K562 (cell line): ENCODE measurements around the gene PRDM15. TPM values are rescaled to one million over a fixed set of nuclear protein-coding genes. Genes with fewer than 3 reads are reported as not detected.

Experiments used
- EP300 ChIP-seq: IDR thresholded peaks from 2 replicates; pipeline ENCODE4 v1.6.1; 2012; ENCODE audit warnings: low read length, improper control_type of control experiment
- MIER1 ChIP-seq: fragments of 450-650 bp; IDR thresholded peaks from 2 replicates; pipeline ENCODE4 v1.6.1; 2016; ENCODE audit warnings: antibody characterized with exemption, mild to moderate bottlenecking, low read depth
- RBBP5 ChIP-seq: fragments of 200-600 bp; sonication (generic); IDR thresholded peaks from 2 replicates; pipeline ENCODE4 v1.6.1; 2012; ENCODE audit warnings: borderline replicate concordance, mild to moderate bottlenecking, low read length, control low read depth, inconsistent platforms; ENCODE audit not compliant: insufficient read depth, poor library complexity, severe bottlenecking
- RFX1 ChIP-seq: fragments of 450-650 bp; IDR thresholded peaks from 2 replicates; pipeline ENCODE4 v1.6.1; 2016; ENCODE audit warnings: mild to moderate bottlenecking, moderate library complexity
- SREBF2 ChIP-seq: sonication (generic); formaldehyde crosslinking; IDR thresholded peaks from 2 replicates; pipeline ENCODE4 v1.4.0; 2020; ENCODE audit warnings: mild to moderate bottlenecking, missing genetic modification reagents
- TRIM24 ChIP-seq, 2 experiments: fragments of 450-650 bp; IDR thresholded peaks; 2 replicates each; pipeline ENCODE4 v1.6.1; 2016
- ZNF583 ChIP-seq: fragments of 250-450 bp; sonication (Bioruptor Pico); IDR thresholded peaks from 2 replicates; pipeline ENCODE4 v1.4.0; 2020
- polyA plus RNA-seq, 8 experiments: library from polyadenylated mRNA; depleted of rRNA in 4 of 8; stranded (reverse) in 5 of 8; unstranded in 3 of 8; fragments of >200 nt; fragmentation: Nextera tagmentation in 2 of 8; fragmentation: Illumina TruSeq in 1 of 8; extraction: Ambion mirVana in 2 of 8; extraction: Trizol in 1 of 8; gene quantifications; 2 replicates each; pipeline versions ENCODE4 v1.2.1 to v1.2.3, GENCODE V29; 2011 to 2014; ENCODE audit warnings: inconsistent platforms in 1 of 8, missing spikeins in 1 of 8
- total RNA-seq, 7 experiments: library from RNA; depleted of rRNA in 6 of 7; stranded (reverse); fragments of >200 nt in 6 of 7; fragmentation: Illumina TruSeq in 2 of 7; extraction: Trizol in 2 of 7; gene quantifications; 2 replicates each; pipeline versions ENCODE4 v1.2.1 to v1.2.3, GENCODE V29; 2011 to 2021; ENCODE audit warnings: low replicate concordance in 1 of 7
- TF ChIP-seq, protein P1 (sequence below): fragments of 450-650 bp; IDR thresholded peaks from 2 replicates; pipeline ENCODE4 v1.6.1; 2016; ENCODE audit warnings: mild to moderate bottlenecking
- TF ChIP-seq, protein P2 (sequence below), 3 experiments: fragments of 200-800 bp in 1 of 3; fragments of 250-450 bp in 1 of 3; fragments of 450-650 bp in 1 of 3; sonication (Bioruptor Pico) in 1 of 3; sonication (Bioruptor generic) in 1 of 3; formaldehyde crosslinking in 1 of 3; IDR thresholded peaks; 2 replicates each; pipeline versions ENCODE4 v1.6.1 to v1.8.0; 2016 to 2022; ENCODE audit warnings: mild to moderate bottlenecking in 2 of 3, missing genetic modification characterization in 2 of 3, missing compliant biosample characterization in 1 of 3, moderate library complexity in 1 of 3
- TF ChIP-seq, protein P3 (sequence below), 2 experiments: fragments of 450-650 bp; conservative IDR thresholded peaks; 2 replicates each; pipeline ENCODE4 v1.6.1; 2017; ENCODE audit warnings: mild to moderate bottlenecking in 2 of 2, moderate library complexity in 2 of 2
- TF ChIP-seq, protein P4 (sequence below): fragments of 450-650 bp; IDR thresholded peaks from 2 replicates; pipeline ENCODE4 v1.6.1; 2017; ENCODE audit warnings: antibody characterized with exemption, mild to moderate bottlenecking
- TF ChIP-seq, protein P5 (sequence below): fragments of 250-450 bp; sonication (Bioruptor Pico); IDR thresholded peaks from 2 replicates; pipeline ENCODE4 v1.9.0; 2021; ENCODE audit warnings: mild to moderate bottlenecking
- TF ChIP-seq, protein P6 (sequence below): sonication (generic); formaldehyde crosslinking; IDR thresholded peaks from 2 replicates; pipeline ENCODE4 v1.8.0; 2022; ENCODE audit warnings: mild to moderate bottlenecking, missing genetic modification reagents

PRDM15 gene
- total and polyA plus RNA-seq, 9 of the 15 experiments (the other 6 are each of a cell fraction or from before 2014, with no cell fraction given): 0.93 to 9.2 (median 6.2) TPM

DNA sequence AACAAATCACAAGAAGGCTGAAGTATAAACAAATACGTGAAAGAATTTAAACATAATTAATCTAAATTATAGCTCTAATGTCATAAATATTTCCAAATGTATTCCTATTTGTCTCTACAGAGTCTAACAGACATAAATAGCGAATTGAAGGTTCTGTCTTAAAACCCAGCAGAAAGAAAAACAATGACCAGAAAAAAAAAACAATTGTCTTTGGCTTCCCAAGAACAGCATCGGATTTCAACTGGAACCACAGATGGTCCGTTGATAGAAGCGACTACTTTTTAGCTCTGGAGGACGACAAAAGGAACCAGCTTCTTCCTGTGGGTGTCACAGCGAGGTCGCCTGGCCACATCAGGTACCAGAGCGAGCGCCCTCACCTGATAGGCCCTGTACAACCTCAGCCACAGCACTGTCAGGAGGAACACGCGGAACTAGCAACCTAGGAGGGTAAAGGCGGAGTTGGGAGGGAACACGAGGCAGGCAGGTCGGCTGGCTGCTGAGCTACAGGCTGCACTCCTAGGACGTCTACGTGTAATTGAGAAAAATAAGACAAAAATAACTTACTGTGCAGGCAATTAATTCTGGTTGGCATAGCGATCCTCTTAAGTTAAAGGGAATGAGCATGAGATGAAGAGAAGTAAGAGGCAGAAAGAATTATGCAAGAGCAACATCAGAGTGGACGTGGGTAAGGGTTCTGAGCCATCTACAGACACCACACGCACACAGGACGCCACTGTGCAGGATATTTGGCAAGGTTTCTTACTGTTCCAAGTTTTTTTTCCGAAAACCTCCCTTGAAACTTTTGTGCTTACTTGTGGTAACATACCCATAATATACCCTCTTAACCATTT is 16.7 kb upstream of the PRDM15 start (continued):
- TF ChIP-seq, protein P1, sequence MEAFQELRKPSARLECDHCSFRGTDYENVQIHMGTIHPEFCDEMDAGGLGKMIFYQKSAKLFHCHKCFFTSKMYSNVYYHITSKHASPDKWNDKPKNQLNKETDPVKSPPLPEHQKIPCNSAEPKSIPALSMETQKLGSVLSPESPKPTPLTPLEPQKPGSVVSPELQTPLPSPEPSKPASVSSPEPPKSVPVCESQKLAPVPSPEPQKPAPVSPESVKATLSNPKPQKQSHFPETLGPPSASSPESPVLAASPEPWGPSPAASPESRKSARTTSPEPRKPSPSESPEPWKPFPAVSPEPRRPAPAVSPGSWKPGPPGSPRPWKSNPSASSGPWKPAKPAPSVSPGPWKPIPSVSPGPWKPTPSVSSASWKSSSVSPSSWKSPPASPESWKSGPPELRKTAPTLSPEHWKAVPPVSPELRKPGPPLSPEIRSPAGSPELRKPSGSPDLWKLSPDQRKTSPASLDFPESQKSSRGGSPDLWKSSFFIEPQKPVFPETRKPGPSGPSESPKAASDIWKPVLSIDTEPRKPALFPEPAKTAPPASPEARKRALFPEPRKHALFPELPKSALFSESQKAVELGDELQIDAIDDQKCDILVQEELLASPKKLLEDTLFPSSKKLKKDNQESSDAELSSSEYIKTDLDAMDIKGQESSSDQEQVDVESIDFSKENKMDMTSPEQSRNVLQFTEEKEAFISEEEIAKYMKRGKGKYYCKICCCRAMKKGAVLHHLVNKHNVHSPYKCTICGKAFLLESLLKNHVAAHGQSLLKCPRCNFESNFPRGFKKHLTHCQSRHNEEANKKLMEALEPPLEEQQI: no peak
- TF ChIP-seq, protein P2, sequence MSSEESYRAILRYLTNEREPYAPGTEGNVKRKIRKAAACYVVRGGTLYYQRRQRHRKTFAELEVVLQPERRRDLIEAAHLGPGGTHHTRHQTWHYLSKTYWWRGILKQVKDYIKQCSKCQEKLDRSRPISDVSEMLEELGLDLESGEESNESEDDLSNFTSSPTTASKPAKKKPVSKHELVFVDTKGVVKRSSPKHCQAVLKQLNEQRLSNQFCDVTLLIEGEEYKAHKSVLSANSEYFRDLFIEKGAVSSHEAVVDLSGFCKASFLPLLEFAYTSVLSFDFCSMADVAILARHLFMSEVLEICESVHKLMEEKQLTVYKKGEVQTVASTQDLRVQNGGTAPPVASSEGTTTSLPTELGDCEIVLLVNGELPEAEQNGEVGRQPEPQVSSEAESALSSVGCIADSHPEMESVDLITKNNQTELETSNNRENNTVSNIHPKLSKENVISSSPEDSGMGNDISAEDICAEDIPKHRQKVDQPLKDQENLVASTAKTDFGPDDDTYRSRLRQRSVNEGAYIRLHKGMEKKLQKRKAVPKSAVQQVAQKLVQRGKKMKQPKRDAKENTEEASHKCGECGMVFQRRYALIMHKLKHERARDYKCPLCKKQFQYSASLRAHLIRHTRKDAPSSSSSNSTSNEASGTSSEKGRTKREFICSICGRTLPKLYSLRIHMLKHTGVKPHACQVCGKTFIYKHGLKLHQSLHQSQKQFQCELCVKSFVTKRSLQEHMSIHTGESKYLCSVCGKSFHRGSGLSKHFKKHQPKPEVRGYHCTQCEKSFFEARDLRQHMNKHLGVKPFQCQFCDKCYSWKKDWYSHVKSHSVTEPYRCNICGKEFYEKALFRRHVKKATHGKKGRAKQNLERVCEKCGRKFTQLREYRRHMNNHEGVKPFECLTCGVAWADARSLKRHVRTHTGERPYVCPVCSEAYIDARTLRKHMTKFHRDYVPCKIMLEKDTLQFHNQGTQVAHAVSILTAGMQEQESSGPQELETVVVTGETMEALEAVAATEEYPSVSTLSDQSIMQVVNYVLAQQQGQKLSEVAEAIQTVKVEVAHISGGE (CRISPR knock-in tag; IDR thresholded peaks at IDR 0.05): no peak
- TF ChIP-seq RFX1: peak; percentile 16; the same call in 1 of the 2 replicates
- TF ChIP-seq, protein P3, sequence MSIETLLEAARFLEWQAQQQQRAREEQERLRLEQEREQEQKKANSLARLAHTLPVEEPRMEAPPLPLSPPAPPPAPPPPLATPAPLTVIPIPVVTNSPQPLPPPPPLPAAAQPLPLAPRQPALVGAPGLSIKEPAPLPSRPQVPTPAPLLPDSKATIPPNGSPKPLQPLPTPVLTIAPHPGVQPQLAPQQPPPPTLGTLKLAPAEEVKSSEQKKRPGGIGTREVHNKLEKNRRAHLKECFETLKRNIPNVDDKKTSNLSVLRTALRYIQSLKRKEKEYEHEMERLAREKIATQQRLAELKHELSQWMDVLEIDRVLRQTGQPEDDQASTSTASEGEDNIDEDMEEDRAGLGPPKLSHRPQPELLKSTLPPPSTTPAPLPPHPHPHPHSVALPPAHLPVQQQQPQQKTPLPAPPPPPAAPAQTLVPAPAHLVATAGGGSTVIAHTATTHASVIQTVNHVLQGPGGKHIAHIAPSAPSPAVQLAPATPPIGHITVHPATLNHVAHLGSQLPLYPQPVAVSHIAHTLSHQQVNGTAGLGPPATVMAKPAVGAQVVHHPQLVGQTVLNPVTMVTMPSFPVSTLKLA (conservative IDR thresholded peaks at IDR 0.05): no peak
- TF ChIP-seq TRIM24 (IDR thresholded peaks at IDR 0.05): no peak
- no peak for TF ChIP-seq SREBF2 (CRISPR knock-in tag)
- TF ChIP-seq, protein P4, sequence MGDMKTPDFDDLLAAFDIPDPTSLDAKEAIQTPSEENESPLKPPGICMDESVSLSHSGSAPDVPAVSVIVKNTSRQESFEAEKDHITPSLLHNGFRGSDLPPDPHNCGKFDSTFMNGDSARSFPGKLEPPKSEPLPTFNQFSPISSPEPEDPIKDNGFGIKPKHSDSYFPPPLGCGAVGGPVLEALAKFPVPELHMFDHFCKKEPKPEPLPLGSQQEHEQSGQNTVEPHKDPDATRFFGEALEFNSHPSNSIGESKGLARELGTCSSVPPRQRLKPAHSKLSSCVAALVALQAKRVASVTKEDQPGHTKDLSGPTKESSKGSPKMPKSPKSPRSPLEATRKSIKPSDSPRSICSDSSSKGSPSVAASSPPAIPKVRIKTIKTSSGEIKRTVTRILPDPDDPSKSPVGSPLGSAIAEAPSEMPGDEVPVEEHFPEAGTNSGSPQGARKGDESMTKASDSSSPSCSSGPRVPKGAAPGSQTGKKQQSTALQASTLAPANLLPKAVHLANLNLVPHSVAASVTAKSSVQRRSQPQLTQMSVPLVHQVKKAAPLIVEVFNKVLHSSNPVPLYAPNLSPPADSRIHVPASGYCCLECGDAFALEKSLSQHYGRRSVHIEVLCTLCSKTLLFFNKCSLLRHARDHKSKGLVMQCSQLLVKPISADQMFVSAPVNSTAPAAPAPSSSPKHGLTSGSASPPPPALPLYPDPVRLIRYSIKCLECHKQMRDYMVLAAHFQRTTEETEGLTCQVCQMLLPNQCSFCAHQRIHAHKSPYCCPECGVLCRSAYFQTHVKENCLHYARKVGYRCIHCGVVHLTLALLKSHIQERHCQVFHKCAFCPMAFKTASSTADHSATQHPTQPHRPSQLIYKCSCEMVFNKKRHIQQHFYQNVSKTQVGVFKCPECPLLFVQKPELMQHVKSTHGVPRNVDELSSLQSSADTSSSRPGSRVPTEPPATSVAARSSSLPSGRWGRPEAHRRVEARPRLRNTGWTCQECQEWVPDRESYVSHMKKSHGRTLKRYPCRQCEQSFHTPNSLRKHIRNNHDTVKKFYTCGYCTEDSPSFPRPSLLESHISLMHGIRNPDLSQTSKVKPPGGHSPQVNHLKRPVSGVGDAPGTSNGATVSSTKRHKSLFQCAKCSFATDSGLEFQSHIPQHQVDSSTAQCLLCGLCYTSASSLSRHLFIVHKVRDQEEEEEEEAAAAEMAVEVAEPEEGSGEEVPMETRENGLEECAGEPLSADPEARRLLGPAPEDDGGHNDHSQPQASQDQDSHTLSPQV: peak; percentile 64
- TF ChIP-seq EP300: no peak
- TF ChIP-seq, protein P5, sequence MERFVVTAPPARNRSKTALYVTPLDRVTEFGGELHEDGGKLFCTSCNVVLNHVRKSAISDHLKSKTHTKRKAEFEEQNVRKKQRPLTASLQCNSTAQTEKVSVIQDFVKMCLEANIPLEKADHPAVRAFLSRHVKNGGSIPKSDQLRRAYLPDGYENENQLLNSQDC (CRISPR knock-in tag): no peak
- TF ChIP-seq RBBP5: no peak
- TF ChIP-seq ZNF583 (CRISPR knock-in tag): no peak
- TF ChIP-seq, protein P6, sequence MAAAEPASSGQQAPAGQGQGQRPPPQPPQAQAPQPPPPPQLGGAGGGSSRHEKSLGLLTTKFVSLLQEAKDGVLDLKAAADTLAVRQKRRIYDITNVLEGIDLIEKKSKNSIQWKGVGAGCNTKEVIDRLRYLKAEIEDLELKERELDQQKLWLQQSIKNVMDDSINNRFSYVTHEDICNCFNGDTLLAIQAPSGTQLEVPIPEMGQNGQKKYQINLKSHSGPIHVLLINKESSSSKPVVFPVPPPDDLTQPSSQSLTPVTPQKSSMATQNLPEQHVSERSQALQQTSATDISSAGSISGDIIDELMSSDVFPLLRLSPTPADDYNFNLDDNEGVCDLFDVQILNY (CRISPR knock-in tag): no peak
- no peak for TF ChIP-seq MIER1
